HG03439 (cell line): ENCODE results near the gene WNT4.
A peak's percentile ranks its signal among the peaks of the same experiment; 100 is the strongest.

Source experiments
- ATAC-seq: cut with Tn5 transposase; IDR thresholded peaks from one replicate; pipeline ENCODE4 v1.9.1; 2021; ENCODE audit warnings: mild to moderate bottlenecking, moderate library complexity; ENCODE audit not compliant: unreplicated experiment

WNT4 gene

DNA sequence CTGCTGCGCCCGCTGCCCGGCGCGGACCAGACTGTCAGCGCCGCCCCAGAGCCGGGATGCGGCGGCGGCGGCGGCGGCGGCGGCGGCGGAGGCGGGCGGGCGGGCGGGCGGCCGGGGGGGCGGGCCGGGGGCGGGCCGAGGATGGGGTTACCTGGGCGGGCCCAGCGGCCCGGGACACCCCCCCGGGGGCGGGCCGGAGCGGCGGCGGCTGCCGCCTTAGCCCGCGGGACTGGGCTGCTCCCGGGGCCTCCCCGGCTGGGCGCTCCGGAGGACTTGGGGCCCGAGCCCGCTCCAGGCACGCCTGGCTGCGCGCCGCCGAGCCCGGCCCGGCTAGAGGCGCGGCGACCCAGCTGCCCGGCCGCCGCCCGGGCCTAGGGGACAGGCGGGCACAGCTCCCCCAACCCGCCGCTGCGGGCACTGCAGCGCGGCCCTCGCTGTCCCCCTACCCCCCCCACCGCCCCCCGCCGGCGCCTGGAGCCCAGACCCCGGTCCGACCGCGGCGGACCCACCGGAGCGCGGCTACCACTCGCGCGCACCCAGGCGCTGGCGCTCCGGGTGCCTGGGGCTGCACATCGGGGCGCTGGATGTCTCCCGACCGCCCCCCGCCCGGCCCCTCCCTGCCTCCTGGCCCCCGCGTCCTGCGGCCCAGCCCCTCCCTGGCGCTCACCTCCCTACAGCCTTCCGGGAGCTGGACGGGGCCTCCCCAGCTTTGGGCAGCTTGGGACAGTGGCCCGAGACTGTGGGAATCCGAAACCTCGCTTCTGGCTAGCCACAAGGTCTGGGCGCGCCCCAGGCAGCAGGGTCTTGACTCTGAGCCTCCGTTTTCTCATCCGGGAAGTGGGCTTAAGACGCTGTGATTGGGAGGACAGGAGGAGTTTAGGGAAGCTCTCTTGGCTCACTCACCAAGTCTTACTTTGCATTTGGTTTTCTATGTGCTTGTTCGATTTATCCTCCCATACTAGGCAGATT is at the start of gene WNT4:
Gene WNT4, minus strand, starts transcription at position 33 of the 969 bp plus-strand sequence. CDS start 175 bp downstream, outside the sequence.
- no peak for ATAC-seq

DNA sequence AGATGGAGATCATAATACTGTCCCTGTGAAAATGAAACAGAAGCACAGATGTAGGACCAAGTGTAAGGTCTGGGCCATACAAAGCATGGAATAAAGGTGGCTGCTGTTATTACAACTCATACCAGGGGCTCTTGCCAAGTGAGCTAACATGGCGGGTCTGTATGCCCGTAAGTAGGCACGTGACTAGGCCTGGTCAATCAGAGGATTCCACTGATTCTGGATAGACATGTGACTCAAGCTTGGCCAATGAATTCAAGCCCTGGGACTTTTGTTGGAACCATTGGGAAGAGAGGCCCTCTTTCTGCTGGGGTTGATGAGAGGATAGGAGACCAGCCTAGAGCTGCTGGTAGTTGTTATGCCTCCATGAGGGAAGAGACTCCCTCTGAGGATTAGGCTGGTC is 47.8 kb upstream of the WNT4 start:
- no peak for ATAC-seq

- ATAC-seq: no peak
Observed at GRCh38 chr1:22190251-22190650, 47.4 kb upstream of the WNT4 start.

DNA sequence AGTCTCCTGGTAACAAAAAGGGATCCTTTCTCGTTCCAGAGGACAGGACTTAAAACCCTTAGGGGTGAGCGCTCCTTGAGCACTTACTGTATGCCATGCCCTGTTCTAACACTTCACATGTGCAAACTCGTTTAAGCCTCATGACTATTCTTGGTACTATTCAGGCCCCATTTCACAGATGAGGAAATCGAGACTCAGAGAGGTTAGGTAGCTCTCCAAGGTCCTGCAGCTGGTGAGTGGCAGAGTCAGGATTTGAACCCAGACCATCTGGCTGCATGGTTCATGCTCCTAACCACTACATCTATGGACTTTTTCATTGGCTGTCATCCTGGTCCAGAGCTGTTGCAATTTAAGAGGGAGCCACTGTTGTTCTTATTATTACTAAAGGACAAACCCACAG is 46.7 kb upstream of the WNT4 start:
- ATAC-seq: no peak

- ATAC-seq: no peak
Observed at GRCh38 chr1:22188914-22189313, 46.0 kb upstream of the WNT4 start.

GRCh38 chr1:22188436-22188835 is 45.5 kb upstream of the WNT4 start:
- no peak for ATAC-seq

- ATAC-seq: no peak
Observed at GRCh38 chr1:22186311-22186710, 43.4 kb upstream of the WNT4 start.

- no peak for ATAC-seq
Observed at GRCh38 chr1:22184892-22185612, 42.2 kb upstream of the WNT4 start.

DNA sequence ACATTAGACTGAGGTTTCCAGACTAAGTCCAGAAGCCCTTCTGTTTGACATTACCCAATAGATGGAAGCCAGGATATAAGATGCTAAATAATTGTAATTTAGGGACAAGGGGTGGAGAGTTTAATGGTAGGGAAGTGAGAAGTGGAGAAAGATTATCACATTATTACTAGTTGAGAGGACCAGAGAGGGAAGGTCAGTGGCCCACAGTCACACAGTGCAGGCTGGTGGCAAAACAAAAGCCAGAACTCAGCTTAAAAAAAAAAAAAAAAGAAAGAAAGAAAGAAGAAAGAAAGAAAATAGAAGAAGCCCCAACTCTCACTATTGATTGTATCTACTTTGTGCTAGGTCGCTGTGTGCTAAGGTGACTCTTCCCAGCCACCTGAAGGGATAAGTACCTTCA is 41.6 kb upstream of the WNT4 start:
- no peak for ATAC-seq

GRCh38 chr1:22182715-22183114 is 39.8 kb upstream of the WNT4 start:
- ATAC-seq: no peak

DNA sequence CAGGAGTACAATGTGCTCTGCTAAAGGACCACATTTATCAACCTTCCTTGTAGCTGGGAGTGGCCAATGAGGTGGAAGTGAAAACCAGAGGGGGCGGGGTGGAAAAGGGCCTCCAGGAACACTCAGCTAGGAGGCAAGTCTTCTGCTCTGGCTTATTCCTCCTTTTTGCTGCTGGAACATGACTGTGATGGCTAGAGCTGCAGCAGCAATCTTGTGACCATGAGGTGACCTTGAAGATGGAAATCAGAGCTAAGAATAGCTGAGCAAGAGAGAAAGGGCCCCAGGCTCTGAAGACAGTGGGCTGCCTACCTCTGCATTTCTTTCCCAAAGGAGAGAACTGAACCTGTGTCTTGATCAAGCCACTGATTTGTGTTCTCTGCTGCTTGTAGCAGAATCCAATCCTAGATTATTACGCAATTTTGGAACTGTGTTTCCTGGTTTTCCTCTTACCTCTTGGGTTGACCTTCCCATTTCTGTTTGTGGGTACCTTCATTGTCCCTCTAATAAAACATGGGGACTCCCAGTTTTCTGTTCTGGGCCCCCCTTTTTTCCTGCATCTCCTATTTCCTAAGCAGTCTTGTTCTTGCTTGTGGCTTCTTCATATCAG is 36.4 kb upstream of the WNT4 start:
- ATAC-seq: no peak

DNA sequence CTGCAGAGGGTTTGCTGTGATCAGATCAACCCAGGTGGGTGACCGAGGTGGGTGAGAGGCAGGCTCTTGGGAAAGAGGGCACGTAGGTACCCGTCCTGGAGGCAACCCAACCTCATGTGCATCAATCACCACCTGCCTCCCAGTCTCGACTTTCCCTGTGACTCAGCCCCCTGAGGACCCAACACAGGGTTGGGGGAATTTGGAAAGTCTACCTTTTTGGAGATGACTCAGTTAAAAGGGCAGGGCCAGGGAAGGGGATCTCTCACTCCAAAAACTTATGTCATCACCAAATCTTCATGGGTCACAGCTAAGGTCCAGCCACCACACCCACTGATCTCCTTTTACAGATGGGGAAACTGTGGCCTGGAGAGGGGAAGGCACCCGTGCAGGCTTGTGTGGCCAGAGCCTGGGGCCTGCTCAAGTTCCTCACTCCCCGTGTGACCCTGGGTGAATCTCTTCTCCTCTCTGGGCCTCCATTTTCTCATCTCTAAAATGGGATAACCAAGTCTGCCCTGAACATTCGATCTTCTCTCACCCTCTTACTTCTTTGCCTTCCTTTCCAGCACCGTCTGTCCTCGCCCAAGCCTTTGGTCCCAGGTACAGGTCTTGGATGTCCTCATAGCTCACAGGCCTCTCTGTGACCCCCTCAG is 34.6 kb upstream of the WNT4 start:
- ATAC-seq: peak; percentile 45

GRCh38 chr1:22176258-22176657 is 33.4 kb upstream of the WNT4 start:
- ATAC-seq: peak; percentile 54

GRCh38 chr1:22174446-22175220 is 31.7 kb upstream of the WNT4 start:
- no peak for ATAC-seq

DNA sequence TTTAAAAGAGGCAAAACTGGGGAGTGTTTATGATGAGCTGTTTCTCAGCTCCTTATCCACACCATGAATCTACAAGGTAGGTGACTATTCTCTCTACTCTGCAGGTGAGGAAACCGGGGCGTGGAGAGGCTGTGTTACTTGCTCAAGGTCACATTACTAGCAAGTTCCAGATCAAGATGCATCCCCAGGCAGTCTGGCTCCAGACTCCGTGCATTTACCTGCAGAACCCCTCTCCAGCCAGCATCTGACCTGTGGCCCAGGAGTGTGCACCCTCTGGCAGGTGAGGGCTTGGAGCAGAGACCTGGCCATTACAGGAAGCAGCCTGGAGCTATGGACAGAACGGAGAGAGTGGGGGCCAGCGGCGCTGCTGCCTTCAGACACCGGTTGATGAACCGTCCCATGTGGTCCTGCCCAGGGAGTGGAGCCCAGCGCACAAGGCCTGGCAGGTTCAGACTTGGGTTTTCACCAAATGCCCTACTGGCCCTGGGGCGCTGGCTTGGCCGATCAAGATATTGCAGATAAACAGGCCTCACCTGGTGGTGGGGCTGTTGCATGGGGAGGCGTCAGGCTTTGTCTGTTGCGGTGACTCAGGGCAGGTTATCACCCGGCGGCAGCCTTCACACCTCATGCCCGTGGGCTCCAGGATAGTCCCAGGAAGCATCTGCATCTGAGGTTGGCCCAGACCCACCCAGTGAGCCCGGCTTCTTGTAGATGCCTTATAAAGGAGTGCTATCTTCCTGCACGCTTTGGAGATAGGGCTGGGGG is 29.2 kb upstream of the WNT4 start:
- ATAC-seq: no peak

DNA sequence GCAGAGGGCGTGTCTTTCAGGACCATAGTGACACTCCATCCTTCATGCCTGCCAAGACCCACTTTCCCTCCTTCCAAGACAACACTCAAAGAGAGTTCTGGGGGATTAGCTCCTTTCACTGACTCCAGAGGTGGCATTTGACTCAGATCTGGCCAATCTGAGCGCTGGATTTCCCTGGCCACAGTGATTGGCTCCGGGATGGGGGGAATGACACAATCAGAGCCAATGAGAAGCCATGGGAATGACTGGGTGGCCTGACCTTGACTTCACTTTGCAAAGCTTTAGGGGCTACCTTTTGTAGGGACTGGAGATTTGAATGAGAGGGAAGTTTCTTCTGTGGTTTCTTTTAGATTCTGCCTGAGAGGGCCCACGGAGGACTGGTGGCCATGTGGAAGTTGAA is 26.9 kb upstream of the WNT4 start:
- no peak for ATAC-seq

- no peak for ATAC-seq
Observed at GRCh38 chr1:22168412-22168973, 25.6 kb upstream of the WNT4 start.

- no peak for ATAC-seq
Observed at GRCh38 chr1:22166439-22166838, 23.5 kb upstream of the WNT4 start.
